Right cardiac atrium (tissue), 5 donors: ENCODE data around the gene AGPAT2. TPM values are rescaled to one million over a fixed set of nuclear protein-coding genes. Genes with fewer than 3 reads are reported as not detected.

Experiments
- ATAC-seq, 2 donors: fragments of 200-7000 bp; cut with Tn5 transposase; one replicate each; pipeline versions ENCODE4 v1.8.0 to v1.9.1; 2020; ENCODE audit warnings: moderate library complexity in 2 of 2, mild to moderate bottlenecking in 1 of 2
- DNase-seq, 3 donors: peaks; one replicate each; pipeline ENCODE4 v3.0.0-alpha.2; 2020
- H3K27ac ChIP-seq: one replicate; pipeline ENCODE4 v1.5.1; 2013; ENCODE audit warnings: mild to moderate bottlenecking, low read length, control low read depth, moderate library complexity
- H3K27me3 ChIP-seq: one replicate; pipeline ENCODE4 v1.6.1; 2013; ENCODE audit not compliant: control insufficient read depth, insufficient read depth
- H3K4me1 ChIP-seq: one replicate; pipeline ENCODE4 v1.6.1; 2013; ENCODE audit warnings: low read length; ENCODE audit not compliant: control insufficient read depth, insufficient read depth
- H3K4me3 ChIP-seq: one replicate; pipeline ENCODE4 v1.5.1; 2013; ENCODE audit warnings: low read length, control low read depth
- H3K9me3 ChIP-seq: one replicate; pipeline ENCODE4 v1.6.1; 2013; ENCODE audit warnings: low read length; ENCODE audit not compliant: control insufficient read depth
- WGBS: extraction: QIAGEN DNeasy Blood & Tissue Kit; methylation state at CpG from one replicate; pipeline ENCODE4 v1.1.7; 2013; 5-methylcytosine and 5-hydroxymethylcytosine counted together
- intact Hi-C, 4 donors: fragments of 100-400 bp; cut with DNase I; formaldehyde crosslinking; loops; one replicate each; pipeline versions ENCODE4 v1.11.0 to v1.14.0; 2022 to 2023
- polyA plus RNA-seq: library from polyadenylated mRNA; stranded (reverse); fragments of 200-250 nt; gene quantifications from one replicate; pipeline ENCODE4 v1.2.3, GENCODE V29; 2013
- total RNA-seq, 4 donors: library from RNA; stranded (reverse); fragmentation: NEBNext Ultra II Directional; extraction: Animal tissue kit (Norgen Biotek cat#: 25700); gene quantifications; one replicate each; pipeline ENCODE4 v1.2.1, GENCODE V29; 2021
- donor health status: healthy with polysubstance abuse.
- donor health status: DM: no; HTN: yes; CAD: no.
- donor health status: DM: no; HTN: no; CAD: no.
- donor health status: DM: no; HTN: yes; CAD: no; lungs with severe emphysema.
- donor health status: DM: yes; HTN: yes; CAD: no.

AGPAT2 gene
- total and polyA plus RNA-seq, 5 donors: 63.0 to 149 (median 70.9) TPM

DNA sequence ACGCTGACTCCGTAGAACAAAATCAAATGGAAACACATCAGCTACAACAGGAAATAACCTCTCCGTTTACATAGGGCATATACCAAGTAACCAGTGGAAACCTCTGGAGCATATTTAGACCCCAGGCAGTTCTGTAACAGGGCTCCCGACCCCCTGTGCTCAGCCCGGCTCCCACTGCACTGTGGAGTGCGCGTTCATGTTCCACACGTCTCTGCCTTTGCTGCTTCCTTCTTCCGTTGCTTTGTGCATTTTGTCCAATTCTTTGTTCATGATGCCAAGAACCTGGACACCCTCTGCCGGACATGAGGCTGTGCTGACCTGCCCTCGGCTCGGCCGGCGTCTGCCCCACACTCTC lies 5.9 kb upstream of the AGPAT2 start:
- WGBS: 68% methylated on average over 14 of the region's 14 CpGs
- Histone ChIP-seq H3K4me1 (no peaks in the 10 kb centered on the region), H3K4me3 (no peak overlapping the region), H3K27ac (no peak overlapping the region), H3K27me3 (no peaks in the 10 kb centered on the region), H3K9me3 (no peaks in the 10 kb centered on the region)
- no peak for DNase-seq
- ATAC-seq: no peak
- intact Hi-C loops: loop anchor here in 1 of 4 donors (5.0 kb wide), 2 partner anchors 46 to 206 kb away; no protein-coding TSS in a partner anchor

DNA sequence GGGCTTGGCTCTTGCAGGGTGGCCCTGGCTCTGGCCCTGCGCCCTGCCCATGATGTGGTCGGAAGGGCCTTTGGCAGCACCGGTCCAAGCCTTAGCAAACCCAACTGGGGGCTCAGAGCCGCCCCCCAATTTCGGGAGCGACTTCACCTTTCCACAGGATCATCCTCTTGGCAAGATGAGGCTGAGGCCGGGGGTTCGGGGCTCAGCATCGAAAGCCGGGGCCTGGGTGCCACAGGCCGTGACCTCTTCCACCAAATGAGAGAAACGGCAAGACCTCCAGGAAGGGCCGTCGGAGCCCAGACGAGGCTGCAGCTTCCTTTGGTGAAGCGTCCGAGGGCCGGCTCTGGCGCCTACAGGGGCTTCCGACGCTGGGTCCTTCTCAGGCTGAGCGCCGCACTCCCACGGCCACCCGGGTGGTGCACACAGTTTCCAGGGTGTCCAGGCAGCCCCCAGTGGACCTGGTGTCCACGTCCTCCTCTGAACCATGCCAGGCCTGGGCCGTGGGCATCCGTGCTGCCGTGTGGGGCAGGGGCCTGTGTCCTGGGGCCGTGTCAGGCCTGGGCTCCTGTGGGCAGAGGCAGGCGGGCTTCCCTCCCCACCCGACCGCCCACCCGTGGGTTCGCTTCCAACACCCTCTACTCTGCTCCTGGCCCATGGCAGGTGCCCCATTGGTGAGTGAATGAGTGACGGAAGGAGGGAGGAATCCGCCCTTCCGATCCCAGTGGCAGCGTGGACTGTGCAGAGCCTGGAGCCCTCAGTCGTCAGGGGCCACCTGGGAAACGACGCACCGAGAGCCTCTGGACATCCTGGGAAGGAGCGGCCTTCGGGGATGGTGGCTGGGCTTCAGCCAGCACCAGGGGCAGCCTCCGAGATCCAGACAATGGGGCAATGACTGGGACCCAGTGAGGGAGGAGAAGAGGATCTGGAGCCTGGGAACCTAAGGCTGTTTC lies 5.2 kb upstream of the AGPAT2 start:
- no peak overlapping the region for H3K27ac ChIP-seq
- no peaks in the 10 kb centered on the region for H3K27me3 ChIP-seq
- no peak for ATAC-seq
- 86% methylated on average over 46 of the region's 46 CpGs for WGBS
- H3K9me3 ChIP-seq: no peaks in the 10 kb centered on the region
- DNase-seq: peak in 2 of 3 donors; percentile 53 to 56
- intact Hi-C loops: loop anchor here in 1 of 4 donors (5.0 kb wide), 2 partner anchors 45 to 205 kb away; no protein-coding TSS in a partner anchor
- H3K4me3 ChIP-seq: no peak overlapping the region
- no peaks in the 10 kb centered on the region for H3K4me1 ChIP-seq

DNA sequence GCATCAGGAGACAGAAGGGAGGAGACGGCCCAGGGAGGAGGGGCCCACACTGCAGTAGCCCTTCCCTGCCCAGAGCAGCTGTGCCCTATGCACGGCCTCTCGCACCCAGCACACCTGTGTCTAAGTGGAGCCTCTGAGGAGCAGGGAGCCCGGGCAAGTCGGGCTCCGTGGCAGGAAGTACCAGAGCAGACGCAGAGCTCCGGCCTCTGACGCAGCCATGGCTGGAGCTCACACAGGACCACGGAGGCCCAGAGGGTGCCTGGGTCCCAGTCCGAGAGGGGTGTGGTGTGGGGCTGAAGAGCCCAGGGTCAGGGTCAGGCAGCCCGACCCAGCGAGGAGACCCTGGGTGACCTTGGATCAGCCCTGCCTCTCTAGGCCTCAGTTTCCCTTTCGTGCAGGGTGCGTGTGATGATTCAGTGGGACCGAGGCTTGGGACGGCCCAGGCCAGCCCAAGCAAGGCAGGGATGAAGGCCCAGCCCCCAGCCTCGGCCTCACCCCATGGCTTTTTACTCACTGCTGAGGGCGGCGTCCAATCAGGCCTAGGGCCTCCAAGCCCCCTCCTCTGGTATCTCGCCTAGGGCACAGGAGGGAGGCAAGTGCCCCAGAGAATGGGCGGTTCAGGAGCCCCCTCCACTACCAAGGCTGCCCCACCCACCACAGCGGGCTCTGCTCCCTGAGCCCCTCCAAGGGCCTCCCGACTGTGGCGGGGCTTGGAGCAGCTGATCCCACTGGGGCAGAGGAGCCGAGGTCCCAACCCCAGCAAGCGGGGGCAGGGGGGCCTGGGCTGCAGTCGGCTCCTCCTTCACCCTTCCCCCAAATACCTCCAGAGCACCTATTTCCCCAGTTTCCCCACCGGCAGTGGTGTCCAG lies 4.3 kb upstream of the AGPAT2 start:
- intact Hi-C loops: loop anchor here in 1 of 4 donors (5.0 kb wide), 2 partner anchors 44 to 204 kb away; no protein-coding TSS in a partner anchor
- Histone ChIP-seq H3K4me1 (no peaks in the 10 kb centered on the region), H3K27ac (peak overlapping the region; percentile 5), H3K4me3 (no peak overlapping the region), H3K9me3 (no peaks in the 10 kb centered on the region), H3K27me3 (no peaks in the 10 kb centered on the region)
- peak in 1 of 3 donors; percentile 53 for DNase-seq
- 82% methylated on average over 29 of the region's 29 CpGs for WGBS
- no peak for ATAC-seq

DNA sequence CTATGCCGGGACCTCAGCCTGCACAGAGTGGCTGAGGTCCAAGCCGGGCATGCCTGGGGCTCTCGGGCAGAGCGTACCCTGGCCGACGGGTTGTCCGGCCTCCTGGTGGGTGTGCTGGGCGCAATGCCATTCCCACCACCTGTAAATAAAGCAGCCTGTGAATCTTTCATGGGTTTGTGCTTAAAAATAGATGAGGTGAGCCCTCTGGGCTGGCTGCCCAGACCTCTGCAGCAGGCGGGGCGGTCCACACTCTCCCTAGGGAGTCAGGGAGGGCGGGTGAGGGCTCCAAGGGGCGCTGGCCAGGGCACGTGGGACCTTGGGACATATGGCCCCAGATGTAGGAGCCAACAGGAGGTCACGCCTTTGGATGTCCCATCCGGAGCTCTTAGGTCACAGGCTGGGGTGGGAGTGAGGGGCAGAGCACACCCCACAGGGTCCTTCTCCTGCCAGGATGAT lies 3.6 kb upstream of the AGPAT2 start:
- H3K27me3 ChIP-seq: no peaks in the 10 kb centered on the region
- WGBS: 43% methylated on average over 15 of the region's 15 CpGs
- H3K9me3 ChIP-seq: no peaks in the 10 kb centered on the region
- peak overlapping the region; percentile 84 for H3K27ac ChIP-seq
- DNase-seq (peak; percentile 68 to 87 (median 84)), ATAC-seq (peak; percentile 12 to 33)
- H3K4me3 ChIP-seq: no peak overlapping the region
- H3K4me1 ChIP-seq: no peaks in the 10 kb centered on the region
- intact Hi-C loops: loop anchor here in 1 of 4 donors (5.0 kb wide), 2 partner anchors 44 to 204 kb away; no protein-coding TSS in a partner anchor

DNA sequence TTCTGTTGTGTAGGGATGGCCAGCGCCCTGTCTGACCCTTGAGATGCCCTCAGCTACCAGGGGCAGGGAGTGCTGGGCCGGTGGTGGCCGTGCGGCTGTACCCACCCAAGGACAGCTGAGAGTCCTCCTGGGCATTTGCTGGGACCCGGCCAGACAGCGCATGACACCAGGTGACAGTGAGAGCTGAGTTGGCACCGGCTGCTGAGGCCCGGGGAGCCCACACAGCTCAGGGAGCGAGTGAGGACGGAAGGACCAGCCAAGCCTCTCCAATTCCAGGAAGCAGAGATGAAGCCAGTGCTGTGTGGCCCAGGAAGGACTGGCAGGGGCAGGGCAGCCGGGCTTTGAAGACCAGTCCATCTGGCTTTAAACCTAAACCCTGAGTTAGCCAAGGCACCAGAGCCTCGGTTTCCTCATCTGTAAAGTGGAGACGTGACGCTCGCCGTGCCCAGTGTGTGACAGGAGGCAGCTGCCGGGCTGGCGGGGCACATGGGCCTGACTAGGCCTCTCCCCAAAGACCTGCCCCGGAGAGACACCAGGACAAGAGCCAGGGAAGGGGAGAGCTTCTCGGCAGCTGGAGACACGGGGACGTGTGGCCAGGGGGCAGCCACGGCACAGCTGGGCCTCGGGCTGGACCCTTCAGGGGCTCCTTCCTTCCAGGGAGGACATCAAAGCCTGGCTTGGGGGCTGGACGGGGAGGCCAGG lies 3.0 kb upstream of the AGPAT2 start:
- WGBS: 62% methylated on average over 25 of the region's 25 CpGs
- no peaks in the 10 kb centered on the region for H3K27me3 ChIP-seq
- intact Hi-C loops: loop anchor here in 1 of 4 donors (5.0 kb wide), 2 partner anchors 43 to 203 kb away; no protein-coding TSS in a partner anchor
- ATAC-seq: peak; percentile 11 to 37
- H3K4me1 ChIP-seq: peaks cover 4% of the 10 kb centered on the region
- H3K27ac ChIP-seq: peak overlapping the region; percentile 84
- no peaks in the 10 kb centered on the region for H3K9me3 ChIP-seq
- no peak overlapping the region for H3K4me3 ChIP-seq
- peak; percentile 80 to 93 (median 90) for DNase-seq

DNA sequence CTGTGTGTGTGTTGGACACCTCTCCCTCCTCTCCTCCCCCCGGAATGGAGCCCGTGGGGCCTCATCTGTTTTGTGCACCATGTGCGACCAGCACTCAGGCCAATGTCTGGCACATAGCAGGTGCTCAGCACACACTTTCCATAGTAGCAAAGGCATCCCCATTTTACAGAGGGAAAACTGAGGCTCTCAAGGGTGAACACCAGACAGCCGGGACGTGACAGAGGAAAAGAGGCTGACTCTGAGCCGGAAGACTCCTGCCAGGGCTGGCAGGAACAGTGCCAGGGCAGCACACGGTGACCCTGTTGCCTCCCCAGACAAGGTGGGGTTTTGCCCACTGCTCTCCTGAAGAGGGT lies 1.8 kb upstream of the AGPAT2 start:
- Histone ChIP-seq H3K4me1 (peaks cover 8% of the 10 kb centered on the region), H3K9me3 (no peaks in the 10 kb centered on the region), H3K27ac (peak overlapping the region; percentile 32), H3K4me3 (no peak overlapping the region), H3K27me3 (no peaks in the 10 kb centered on the region)
- 63% methylated on average over 7 of the region's 7 CpGs for WGBS
- intact Hi-C loops: no loop called here
- peak in 1 of 3 donors; percentile 53 for DNase-seq
- no peak for ATAC-seq

DNA sequence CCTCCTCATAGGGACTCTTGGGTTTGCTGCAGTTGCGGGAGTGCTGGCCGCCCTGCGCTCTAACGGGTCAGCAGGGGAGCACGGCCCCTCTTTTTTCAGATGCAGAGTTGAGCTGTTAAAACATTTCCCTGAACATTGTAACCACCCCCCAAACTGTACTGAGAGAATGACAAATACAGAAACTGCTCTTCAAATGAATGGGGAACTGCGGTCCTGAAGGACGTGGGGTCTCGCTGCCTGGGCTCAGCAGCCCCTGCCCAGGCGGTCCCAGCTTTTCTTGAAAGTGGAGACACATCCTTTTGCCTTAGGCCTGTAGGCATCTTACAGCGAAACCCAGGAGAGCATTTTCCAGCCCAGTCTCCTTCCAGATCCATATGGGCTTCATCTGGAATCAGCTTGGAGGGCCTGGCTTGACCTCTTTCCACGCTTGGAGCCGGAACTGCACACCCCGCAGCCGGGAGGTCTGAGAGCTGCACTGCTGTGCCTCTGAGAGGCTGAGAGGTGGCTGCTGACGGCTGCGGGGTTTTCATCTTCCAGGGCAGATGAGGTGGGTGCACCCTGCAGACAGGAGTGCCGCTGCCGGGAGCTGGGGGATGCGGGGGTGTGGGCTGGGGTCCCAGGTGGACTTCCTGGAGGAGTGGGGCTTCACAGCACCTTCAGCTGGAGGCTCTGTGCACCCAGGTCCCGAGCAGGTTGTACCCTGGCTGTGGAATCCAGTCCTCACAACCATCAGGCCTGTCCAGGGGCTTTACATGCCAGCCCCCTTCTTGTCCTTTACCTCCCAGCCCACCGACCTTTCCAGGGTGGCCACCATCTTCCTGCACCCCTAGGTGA lies 1.2 kb upstream of the AGPAT2 start:
- Histone ChIP-seq H3K27ac (peak overlapping the region; percentile 15), H3K4me3 (no peak overlapping the region), H3K9me3 (no peaks in the 10 kb centered on the region), H3K27me3 (no peaks in the 10 kb centered on the region), H3K4me1 (peaks cover 8% of the 10 kb centered on the region)
- no peak for ATAC-seq
- intact Hi-C loops: no loop called here
- DNase-seq: peak; percentile 21 to 60 (median 60)
- WGBS: 52% methylated on average over 21 of the region's 21 CpGs

DNA sequence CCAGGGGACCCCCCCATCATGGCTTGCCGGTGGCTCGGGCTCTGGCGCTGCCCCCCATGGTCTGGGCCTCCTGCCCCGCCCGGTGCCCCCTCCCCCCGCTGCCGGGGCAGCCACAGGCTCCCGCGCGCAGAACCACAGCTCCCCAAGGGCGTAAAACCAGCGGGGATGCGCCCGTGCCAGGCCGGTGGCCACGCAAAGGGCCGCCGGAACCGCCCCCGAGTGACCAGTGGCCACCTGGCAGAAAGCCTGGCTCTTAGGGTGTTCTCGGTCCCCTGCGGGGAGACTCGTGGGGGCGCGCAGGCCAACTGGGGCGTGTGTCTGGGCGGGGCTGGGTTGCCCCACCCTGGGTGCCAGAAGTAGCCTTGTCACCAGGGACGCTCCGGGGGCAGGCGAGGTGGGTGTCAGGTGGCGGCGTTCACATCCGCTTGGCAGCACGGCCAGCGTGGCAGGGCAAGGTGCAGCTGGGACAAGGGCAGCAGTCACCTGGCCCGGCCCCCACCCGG lies 515 bp upstream of the AGPAT2 start:
- DNase-seq (peak in 2 of 3 donors; percentile 58 to 77), ATAC-seq (peak; percentile 2 to 5)
- Histone ChIP-seq H3K27ac (peak overlapping the region; percentile 15), H3K4me1 (peaks cover 8% of the 10 kb centered on the region), H3K27me3 (no peaks in the 10 kb centered on the region), H3K9me3 (no peaks in the 10 kb centered on the region), H3K4me3 (peak overlapping the region; percentile 70)
- 24% methylated on average over 37 of the region's 37 CpGs for WGBS
- intact Hi-C loops: no loop called here

DNA sequence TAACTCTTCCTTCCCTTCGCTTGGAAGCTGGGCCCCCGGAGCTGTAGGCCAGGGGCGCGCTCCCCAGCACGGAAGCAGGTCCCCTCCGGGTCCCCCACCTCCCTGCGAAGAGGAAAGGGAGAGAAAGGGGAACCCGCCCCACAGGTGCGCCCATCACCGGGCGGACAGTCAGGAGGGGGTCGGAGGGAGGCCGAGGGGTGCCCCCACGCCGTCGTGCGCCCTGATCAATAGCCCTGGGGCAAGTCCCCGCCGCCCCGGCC lies 793 bp downstream of the AGPAT2 start:
- Histone ChIP-seq H3K27ac (peak overlapping the region; percentile 64), H3K4me1 (peaks cover 8% of the 10 kb centered on the region), H3K27me3 (no peaks in the 10 kb centered on the region), H3K4me3 (peak overlapping the region; percentile 70), H3K9me3 (no peaks in the 10 kb centered on the region)
- WGBS: 2% methylated on average over 20 of the region's 20 CpGs
- ATAC-seq: peak in 1 of 2 donors; percentile 0
- no peak for DNase-seq
- intact Hi-C loops: no loop called here
